ENCODE data around the gene SPATA31A5.
"Not testable (repeated sequence)": the region's sequence is repeated elsewhere in the genome, so short reads cannot be mapped to it uniquely, and the experiment has no call there.

SPATA31A5 gene

DNA sequence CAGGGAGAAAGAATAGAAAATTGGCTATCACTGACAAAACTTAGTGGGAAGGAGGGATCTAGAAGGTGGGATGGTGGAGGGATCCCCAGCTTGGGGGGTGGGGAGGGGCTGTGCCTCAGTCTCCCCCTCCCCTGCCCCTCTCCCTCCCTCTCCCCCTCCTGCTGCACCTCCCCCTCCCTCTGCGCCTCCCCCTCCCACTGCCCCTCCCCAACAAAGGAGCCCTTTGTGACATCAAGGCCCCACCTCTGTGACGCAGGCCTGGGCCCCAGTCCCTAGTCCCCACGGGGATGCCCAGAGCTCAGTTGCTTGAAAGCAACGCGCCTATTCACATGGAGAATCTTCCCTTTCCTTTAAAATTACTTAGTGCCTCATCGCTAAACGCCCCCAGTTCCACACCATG is at the start of gene SPATA31A5:
SPATA31A5 (plus strand) TSS at position 301 of the 400 bp plus-strand sequence; CDS start at position 330, 29 bp downstream.
- DNase-seq (ENCODE audit: low read depth); H3K4me3 ChIP-seq (ENCODE audit: low read depth, low read length): not testable (repeated sequence)

DNA sequence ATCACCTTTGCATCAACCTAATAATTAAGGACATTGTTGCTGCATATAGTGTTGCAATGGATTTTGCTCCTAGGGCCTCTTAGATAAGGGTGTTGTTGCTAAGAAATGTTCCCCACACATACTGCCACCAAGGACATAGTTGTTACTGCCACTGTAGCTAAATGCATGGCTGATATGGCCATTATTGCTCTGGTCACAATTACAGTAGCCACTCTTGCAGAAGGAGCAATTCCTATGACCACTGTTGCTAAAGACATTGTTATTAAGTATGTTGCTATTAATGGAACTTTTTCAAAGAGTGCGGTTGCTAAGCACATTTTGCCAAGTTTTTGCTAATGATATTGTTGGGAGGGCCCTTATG is 48.8 kb downstream of the SPATA31A5 start:
- H3K4me3 ChIP-seq (ENCODE audit: low read depth, low read length); DNase-seq (ENCODE audit: low read depth): not testable (repeated sequence)

DNA sequence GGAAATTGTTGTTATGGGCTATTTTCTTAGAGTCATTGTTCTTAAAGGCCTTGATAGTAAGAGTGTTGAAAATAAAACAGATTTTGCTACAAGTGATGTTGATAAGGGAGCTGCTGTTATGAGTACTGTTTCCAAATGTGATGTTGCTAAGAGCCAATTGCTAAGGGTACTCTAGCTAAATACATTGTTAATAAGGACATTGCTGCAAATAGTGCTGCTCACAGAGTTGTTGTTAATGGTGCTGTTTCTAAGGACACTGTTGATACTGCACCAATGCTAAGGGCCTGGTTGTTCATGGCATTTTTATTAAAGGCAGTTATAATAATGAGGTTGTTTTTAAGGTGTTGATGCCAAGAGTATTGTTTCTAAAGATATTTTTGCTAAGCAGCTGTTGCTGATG is 52.2 kb downstream of the SPATA31A5 start:
- H3K4me3 ChIP-seq (ENCODE audit: low read depth, low read length); DNase-seq (ENCODE audit: low read depth): not testable (repeated sequence)
